NCI-H2029 treated with DMSO at 0.1 percent for 48 hours (cell line): Measurements from ENCODE around the gene GCLM.

Source experiments
- DNase-seq: peaks from one replicate; lab custom pipeline; 2025; lab: John Stamatoyannopoulos, UW

Gene GCLM

GRCh38 chr1:93846206-93846991 lies 62.8 kb downstream of the GCLM start:
- DNase-seq: peak; percentile 69

GRCh38 chr1:93845538-93846205 lies 63.6 kb downstream of the GCLM start:
- DNase-seq: no peak

GRCh38 chr1:93844262-93845045 lies 64.8 kb downstream of the GCLM start:
- DNase-seq: peak; percentile 73

GRCh38 chr1:93842750-93843500 lies 66.3 kb downstream of the GCLM start:
- no peak for DNase-seq

DNA sequence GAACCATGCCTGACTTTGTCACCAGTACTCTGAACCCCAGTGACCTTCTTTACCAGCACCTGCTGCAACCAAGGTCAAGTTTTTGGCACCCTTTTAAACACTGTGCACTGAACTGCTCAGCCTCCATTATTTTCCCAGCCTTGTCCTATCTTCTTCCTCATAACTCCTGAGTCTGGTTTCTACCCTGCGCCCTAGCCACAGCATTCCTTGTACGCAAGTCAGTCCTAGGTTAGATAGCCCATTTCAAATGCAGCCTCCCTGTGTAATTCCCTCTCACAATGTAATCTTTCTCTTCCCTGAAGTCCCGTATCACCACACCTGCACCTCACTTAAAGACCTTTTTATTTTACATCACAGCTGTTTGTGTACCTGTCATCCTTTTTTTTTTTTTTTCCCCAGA lies 67.5 kb downstream of the GCLM start:
- DNase-seq: no peak

DNA sequence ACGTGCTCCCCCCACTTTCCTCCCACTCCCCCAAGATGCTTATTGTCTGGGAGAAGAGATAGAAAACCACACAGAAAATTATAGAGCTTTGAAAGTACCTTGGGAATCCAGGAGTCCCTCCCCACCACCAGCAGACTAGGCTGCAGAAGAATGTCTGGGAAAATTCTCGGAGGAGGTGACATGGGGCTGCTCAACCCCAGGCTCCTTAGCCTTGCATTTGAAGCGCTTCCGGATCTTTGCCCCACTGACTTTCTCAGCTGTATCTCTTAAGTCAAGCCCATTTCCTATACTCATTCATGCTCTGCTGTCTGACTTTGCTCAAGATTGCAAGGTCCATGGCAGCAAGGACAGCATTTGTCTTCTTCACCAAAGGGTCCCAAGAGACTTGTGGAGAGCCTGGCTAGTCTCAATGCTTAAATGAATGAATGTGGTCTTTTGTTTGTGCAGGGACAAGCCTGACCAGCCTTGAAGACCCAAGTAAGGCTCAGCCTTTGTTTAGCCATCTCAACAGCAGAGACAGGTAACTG lies 68.2 kb downstream of the GCLM start:
- DNase-seq: no peak

GRCh38 chr1:93839753-93840152 lies 69.5 kb downstream of the GCLM start:
- DNase-seq: no peak

DNA sequence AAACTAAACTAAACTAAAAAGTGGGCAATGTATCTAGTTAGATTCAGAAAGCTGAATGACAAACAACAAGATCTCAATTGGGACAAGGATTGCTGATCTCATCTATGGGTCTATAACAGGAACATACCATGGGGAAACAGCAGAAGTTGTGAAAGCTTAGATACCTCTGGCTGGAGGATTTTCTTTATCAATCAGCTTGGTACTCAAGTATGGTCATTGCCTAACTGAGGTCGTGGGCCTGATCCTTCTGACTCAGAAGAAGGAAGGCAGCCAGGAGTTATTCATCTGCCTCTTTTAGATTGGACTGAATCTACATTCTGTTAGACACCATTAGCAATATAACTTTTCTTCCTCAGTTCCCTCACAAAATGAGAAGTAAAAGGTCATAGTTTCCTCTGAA lies 69.9 kb downstream of the GCLM start:
- DNase-seq: no peak

DNA sequence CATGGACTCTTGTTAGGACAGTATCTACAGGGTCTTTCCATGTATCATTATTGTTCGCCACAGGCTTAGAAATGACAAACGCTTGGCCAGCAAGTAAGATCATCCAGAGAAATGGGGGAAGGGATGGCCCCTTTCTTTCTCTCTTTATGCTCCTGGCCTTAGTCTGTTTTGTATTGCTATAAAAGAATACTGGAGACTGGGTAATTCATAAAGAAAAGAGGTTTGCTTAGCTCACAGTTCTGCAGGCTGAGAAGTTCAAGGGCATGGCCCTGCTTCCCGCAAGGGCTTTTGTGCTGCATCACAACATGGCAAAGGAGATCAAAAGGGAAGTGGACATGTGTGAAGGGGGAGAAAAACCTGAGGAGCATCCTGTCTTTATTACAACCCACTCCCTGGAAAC lies 71.3 kb downstream of the GCLM start:
- no peak for DNase-seq
